ENCODE measurements around the gene RNASE12.
A peak's percentile ranks its signal among the peaks of the same experiment; 100 is the strongest.
"Not testable (repeated sequence)": the region's sequence is repeated elsewhere in the genome, so short reads cannot be mapped to it uniquely, and the experiment has no call there.

RNASE12 gene, protein sequence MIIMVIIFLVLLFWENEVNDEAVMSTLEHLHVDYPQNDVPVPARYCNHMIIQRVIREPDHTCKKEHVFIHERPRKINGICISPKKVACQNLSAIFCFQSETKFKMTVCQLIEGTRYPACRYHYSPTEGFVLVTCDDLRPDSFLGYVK

DNA sequence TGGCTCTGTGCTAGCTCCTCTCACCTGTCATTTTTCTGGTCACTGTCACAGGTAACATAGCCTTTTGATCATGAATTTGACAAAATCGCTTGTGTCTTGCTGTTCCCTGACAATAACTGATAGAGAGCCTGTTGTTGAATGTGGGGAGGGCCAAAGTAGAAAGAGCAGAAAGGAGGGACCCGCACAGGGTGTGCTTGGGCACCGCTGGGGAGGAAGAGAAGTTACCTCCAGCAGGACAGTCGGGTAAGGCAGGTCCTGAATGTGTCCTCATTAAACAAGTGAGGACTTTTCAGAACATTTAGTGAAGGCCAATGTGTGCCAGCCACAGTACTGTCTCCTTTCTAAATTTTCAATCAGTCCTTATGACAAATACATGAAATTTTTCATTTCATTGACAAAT is at the start of gene RNASE12:
Gene RNASE12 (minus strand): TSS at position 142 of the 400 bp plus-strand sequence. CDS start 653 bp downstream, outside the sequence.
- no peak for DNase-seq

DNA sequence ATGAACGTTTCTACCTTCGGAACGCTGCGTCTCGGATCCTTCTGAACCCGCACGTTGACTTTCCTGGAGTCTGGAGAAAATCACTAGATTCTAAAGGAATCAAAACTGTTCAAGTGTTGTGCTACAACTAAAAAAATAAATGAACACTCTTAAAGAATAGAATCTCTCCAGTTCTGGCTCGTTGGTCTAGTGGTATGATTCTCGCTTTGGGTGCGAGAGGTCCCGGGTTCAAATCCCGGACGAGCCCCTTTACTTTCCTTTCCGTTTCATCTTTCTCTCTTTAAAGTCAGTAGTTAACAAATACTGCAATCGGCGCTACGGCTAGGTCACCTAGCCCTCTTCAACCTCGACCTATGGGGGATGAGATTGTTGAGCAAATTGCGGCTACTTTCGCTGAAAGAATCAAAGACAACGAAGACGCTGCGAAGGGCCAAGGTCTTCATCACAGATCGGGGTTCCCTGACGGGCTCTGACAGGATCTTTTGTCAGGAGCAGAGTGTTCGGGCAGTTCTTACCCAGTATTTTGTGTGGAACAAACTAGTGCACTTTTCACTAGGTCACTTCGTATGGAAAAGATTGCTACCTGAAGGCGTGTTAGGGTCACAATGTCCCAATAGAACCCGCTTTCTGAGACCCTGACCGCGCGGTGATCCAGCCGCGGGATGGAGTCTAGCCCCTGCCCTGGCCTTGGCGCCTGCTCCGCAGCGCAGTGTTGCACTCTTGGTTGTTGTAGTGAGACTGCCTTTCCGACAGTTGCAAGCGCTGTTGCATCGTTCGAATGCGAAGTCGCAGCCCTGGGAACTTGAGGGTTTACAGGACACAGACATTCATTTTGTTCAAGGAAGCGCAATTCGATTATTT is 41.9 kb upstream of the RNASE12 start:
- peak; percentile 70 to 87 for DNase-seq

DNA sequence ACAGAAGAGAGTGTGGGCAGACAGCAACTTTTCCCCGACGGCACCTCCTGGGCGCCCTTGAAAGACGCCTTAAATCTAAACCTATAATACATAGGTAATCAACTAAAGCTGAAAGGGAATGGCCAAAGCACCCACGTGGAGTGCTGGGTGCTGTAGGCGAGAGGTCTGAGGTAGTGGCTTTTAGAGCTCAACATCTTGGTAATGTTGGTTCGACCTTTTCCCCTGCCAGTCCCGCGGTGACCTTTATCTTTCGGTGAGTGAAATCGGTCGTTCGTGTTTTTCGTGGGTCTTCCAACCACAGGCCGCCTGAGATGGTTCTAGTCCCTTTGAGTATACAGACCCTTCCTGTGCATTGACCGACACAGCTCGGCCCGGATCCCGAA is 41.3 kb upstream of the RNASE12 start:
- DNase-seq: no peak

DNA sequence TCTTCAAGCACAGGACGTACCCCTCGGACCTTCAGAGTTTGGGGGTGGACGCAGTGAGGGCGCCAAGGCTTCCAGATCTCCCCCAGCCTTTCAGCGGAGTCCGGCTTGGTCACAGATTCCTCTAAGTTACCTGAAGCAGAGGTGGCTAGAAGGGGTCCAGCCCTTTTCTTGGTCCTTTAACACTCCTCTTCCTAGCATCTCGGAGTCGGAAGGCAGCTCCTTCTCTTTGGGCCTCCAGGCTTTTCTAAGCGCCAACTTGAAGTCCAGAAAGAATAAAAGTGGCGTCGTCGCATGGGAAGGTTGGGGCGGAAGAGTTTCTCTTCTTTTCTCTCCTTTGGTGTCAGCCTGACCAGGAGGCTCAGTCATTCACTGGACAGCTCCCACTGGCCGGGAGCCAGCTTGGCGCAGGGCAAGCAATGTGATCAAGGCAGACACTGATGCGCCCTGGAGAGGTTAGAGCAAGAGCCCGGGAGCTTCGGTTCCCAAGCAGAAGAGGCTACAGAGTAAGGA is 40.8 kb upstream of the RNASE12 start:
- no peak for DNase-seq

DNA sequence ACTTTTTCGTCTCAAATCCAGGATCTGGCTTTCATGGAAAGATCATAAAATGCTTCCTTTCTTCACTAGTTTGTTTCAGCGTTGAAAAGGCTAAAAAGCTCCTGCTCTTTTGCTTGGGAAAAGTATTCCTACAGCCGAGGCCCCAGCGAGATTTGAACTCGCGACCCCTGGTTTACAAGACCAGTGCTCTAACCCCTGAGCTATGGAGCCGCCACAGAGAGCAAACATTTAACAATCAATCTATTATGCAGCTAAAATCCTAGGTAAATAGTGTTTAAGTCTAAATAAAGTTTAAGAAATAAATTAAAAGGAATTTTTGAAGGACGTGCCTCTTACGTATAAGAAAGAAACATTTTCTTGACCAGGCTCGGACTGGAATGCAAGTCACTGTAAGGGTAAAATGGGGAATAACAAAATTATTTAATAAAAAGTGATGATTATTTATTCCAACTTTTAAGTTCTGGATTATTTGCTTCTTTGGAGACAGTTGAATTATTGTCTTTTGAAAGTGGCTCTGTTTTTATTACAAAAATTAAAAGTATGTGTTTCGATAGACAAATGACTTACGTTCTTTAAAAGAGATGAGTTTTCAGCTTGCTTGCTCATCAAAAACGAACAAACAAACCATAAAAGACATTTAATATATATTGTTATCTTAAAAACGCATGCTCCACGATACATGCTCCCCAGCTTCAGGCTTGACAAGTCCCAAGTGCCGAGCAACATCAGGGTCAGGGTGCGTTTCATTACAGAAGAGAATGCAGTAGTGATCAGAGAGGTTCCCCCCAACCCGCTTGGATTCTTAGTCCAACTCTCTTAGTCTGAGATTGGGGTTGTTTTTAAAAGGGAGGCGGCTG is 40.1 kb upstream of the RNASE12 start:
- peak; percentile 55 to 79 for DNase-seq

DNA sequence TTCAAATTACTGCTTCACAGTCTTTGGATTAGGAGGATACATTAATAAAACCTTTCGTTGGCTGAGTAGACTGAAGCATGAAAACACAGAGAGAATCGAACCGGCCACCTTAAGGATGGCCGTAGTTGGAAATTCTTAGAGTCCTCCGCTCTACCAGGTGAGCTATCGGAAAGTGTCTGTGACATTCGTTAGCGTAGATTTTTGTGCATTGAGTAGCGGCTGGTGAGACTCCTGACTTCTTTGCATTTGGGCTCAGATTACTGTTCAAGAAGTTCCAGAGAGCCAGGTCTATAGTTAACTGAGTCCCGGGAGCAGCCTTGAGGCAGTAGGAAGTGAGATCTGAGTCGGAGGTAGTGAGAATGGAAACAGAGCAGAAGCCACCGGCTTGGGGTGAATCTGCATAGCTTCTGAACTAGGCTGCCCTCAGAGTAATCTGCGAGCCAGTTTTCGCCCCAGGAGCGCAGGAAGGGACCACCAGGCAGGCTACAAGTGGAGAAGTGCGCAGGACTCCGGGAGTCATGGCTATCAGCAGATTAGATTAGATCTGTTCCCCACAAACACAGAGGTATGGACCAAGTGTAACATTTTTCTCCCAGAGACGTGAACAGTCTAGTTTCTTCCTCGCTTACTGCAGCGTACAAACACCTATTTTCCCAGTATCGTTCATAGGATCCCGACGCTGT is 39.3 kb upstream of the RNASE12 start:
- peak; percentile 55 to 63 for DNase-seq

DNA sequence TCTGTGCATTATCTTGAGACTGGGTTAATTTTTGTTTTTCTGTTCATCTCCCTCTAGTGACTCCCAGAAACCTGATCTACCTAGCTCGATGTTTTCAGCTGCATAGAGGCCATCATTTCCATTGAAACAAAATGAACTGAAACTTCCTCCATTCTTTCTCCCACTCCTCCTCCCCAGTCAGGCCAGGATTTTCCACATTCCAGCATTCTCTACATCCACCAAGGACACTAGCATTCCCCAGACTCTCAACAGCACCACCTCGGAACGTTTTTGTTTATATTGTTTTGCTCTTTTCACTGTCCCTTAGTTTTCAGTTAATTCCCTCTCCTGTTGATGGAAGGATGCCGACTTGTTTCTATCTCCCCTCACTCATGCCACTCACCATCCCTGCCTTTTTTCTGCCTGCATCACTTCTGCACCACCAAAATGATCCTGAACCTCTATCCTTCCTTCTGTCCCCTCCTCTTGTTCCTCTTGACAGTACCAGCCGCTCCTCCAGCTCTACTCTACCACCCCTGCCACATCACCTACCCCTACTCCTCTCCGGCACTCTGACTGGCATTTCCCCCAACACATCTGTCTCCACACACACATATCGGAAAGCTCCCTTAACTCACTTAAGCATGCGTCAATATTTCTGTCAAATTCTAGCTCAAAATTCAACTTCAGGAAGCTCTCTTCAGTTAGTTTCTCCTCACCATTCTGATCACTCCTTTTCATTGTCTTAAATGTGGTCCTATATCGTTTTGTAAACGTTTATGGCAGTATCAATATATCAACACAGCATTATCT is 37.1 kb upstream of the RNASE12 start:
- DNase-seq: no peak

DNA sequence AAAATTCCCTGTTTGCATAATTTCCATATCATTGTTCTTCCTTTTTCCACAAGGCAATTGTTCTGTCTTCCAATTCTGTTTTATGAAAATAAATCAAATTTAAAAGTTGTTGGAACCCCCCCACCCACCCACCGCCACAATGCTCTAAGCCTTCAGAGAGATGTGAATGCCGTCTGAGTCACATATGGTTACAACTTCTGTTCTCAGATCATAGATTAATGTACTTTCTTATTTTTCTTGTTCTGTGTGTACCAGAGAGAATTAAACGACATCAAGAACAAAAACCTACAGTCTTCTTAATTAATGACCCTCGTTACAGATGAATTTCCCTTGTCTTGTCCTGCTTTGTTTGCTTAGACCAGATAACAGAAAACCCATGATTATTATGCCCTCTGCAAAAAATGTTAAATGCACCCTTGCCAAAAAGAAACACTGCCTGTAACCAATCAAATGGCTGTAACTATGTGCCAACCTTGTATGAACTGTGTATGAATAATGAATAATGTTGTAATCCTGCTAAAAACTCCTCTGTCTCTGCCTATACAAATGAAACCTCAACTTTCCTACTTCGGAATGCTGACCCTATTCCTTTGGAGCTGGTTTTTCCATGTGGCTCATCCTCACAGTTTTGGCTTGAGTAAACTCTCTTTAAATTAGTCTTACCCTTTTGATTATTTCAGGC is 36.3 kb upstream of the RNASE12 start:
- DNase-seq: no peak

DNA sequence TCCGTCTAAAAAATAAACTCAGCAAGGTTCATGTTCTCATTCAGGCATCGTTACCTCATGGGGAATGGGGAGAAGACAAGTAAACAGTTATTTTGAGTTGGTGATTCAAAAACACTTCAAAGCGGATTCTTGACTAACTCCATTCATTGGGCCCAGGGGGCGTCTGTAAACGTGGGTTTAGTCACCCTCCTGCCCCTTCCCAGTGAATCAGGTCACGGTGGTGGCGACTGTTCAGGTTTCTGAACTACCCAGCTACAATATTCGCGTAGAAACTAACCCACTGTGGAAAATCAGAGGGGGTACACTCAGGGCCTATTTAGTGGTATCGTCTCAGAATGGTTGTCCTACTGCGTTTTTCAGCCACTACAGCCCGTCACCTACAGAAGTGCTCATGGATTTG is 35.1 kb upstream of the RNASE12 start:
- DNase-seq: no peak

DNA sequence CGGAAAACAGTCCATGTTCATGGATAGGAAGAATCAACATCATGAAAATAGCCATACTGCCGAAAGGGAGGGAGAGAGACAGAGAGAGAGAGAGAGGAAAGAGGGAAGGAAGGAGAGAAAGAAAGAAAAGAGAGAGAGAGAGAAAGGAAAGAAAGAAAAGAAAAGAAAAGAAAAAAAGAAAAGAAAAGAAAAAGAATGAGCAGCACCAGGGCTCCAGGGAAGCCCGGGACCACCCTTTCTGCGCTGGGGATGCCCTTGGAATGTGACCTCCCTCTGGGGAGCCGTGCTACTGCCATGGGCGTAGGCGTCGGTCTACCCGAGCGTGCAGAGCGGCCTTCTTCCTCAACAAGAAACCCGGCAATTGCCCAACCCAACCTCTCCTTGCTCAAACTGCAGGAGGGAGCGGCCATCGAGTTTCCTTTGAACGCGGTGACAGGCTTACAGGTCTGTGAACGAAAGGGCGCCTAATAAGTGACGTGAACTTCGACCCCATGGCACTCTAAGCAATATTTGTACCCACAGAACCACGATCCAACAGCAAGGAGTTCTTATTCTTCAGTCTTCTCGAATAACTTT is 33.4 kb upstream of the RNASE12 start:
- peak; percentile 63 to 74 for DNase-seq

DNA sequence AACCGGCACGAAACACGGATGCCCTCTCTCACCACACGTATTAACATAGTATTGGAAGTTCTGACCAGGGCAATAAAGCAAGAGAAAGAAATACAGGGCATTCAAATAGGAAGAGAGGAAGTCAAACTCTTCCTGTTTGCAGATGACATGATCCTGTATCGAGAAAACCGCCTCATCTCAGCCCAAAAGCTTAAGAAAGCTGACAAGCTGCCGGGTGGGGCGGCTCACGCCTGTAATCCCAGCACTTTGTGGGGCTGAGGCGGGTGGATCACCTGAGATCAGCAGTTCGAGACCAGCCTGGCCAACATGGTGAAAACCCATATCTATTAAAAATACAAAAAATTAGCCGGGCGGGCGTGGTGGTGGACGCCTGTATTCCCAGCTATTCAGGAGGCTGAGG is 32.6 kb upstream of the RNASE12 start:
- no peak for DNase-seq

DNA sequence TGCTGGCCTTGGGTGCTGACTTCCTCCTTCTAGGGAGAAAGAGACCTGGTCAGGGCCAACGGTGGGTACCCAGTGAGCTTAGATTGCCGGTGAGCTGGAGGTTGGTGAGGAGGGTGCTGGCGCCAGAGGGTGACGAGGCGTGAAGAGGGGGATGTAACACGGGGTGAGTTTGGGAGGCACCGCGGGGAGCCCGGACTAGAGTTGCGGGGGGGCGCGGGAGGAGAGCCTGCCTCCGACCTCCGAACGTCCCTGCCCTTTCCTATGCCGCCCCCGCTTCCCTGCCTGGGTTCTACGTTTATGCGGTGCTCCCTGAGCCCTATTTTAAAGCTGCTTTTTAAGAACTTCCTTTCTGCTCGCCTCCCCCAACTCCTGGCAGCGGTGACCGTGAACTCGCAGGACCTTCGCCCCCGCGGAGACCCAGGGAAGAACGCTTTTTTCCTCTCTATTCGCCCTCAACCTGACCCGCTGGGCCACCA is 31.7 kb upstream of the RNASE12 start:
- no peak for DNase-seq

DNA sequence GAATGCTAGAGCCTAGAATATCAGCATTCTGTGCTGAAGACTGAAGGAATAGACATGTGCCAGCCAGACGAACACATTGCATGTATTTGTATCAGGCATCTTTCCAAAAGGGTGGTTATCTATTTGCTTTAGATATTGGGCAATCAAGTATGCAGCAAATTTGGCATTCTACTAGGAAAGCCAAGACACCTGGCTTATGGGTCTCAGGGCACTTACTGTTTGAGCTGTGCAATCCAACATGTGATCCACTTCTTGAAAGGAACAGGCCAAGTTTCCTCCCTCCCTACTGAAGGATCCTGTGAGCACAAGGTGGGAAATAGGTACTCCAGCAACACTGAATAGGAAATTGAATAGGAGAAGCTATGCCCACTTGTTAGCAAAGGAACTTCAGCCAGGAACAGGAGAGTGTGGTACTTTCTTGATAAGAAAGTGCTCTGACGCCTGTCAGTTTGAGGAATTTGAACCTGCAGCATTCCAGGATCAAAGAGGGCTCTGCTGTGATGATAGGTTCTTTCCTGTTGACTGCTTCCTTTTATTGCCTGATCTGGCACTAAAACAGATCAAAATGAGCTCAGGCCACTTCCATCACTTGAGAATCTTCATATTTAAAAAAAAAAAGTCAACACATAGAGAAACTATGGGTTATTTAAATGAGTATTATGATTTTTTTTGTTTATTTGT is 29.8 kb upstream of the RNASE12 start:
- no peak for DNase-seq

DNA sequence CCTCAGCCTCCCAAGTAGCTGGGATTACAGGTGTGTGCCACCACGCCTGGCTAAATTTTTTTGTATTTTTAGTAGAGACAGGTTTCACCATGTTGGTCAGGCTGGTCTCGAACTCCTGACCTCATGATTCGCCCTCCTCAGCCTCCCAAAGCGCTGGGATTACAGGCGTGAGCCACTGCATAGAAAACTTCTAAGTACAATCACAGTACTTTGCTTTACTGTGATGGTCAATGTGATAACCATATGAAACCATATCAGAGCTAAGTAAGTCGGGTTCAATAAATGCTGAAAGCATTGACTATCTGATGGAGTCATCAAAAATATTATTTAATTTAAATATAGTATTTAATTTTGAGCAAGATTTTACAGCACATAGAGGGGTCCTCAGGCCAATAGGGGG is 28.5 kb upstream of the RNASE12 start:
- DNase-seq: not testable (repeated sequence)

DNA sequence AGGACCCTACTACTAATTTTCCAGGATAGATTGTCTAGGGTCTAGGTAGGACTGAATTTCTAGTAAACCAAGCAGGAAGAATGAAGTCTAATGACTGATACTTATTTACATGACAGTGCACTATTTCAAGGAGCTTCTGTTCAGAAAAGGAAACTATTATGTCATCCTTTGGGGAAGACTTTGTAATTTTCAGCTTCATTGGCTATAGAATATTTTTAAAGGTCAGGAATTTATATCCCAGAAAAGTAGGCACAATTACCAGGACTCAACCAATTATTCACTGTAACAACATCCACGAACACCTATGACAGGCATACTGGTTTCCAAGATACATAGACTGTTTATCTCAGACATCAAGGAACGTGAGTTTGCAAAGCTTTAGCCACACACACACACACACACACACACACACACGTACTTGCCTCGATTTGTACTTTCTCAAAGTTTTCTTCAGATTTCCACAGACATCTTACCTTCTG is 27.1 kb upstream of the RNASE12 start:
- no peak for DNase-seq

DNA sequence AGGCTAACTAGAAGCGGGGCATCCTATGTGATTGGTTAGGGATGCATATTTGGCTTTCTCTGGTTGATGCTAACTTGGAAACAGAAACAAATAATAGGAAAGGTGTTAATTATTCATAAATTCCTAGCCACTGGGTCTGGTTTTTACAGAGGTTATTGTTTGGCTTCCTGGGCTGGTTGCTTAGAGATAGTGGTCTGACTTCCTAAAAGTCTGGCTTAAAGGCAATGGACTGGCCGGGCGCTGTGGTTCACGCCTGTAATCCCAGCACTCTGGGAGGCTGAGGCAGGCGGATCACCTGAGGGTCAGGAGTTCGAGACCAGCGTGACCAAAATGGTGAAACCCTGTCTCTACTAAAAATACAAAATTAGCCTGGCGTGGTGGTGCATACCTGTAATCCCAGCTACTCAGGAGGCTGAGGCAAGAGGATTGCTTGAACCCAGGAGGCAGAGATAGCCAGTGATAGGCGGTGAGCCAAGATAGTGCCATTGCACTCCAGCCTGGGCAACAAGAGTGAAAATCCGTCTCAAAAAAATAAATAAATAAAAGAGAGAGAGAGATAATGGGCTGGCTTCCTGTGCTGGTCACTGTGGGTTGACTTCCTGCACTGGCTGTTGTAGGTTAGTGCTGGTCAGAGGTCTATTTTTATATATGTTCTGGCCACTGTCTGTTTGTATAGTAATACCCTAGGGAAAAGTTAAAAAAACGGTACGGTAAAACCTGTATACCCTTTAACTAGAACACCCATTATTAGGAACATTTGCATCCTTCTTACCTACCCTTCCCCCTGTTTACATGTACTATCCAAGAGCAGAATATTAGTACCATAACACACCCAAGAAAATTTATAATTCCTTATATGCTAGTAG is 26.2 kb upstream of the RNASE12 start:
- DNase-seq: no peak

DNA sequence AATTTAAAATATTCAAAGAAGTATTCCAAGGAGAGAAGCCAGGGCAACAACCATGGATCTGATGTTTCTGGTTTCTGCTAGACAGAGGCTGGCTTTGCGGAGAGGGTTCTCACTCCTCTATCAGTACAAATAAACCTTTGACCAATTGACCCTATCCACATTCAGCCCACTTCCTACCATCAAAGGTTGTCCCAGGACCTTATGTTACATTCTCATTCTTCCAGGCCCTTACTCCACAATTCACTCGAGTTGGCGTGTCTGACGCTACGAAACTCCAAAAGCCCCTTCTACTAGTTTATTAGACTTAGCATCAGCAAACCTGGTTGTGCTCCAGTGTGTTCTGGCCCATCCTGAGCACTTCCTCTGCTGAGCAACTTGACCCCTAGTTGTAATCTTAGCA is 24.8 kb upstream of the RNASE12 start:
- DNase-seq: no peak

DNA sequence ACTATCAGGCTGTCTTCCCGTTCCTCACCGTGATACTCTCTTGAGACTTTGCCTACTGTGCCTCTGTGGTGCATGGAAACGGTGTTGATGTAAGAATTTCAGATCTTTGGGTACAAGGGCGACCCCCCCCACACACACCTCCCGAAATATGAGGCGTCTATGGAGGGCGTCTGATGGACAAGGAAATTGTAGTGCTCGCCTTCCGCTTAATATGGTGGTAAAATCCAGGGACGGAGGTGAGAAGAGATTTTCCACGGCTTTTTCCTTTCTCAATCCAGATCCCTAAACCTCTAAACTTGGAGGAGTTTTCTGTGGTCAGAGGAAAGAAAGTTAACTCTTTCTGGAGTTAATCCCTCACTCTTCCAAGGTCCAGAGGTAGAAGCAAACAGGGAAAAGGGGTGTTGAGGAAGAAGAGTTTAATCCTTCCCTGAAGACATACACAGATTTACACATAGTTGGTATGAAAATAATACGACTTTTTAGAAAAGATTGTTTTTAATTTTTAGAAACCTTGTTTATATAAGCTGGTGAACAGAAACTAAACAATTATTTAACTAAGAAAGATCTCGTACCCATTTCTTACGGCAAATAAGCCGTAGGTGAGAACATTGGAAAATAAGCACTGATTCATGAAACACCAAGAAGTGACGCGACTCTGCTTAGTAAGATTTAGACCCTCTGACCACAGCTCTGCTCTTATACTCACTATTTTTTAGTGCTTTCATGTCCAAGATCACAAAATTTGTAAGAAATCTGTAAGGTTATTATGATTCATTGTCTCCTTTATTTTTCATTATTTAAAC is 23.1 kb upstream of the RNASE12 start:
- peak in 1 of 2 donors; percentile 37 for DNase-seq

Data from CD4-positive, alpha-beta T cell treated with Interleukin-4 for 1 hour (primary cell).